GF-D8 (cell line): ENCODE measurements around the gene NUDT2.

Experiments
- DNase-seq: peaks from one replicate; lab custom pipeline; 2025; lab: John Stamatoyannopoulos, UW

The NUDT2 gene

DNA sequence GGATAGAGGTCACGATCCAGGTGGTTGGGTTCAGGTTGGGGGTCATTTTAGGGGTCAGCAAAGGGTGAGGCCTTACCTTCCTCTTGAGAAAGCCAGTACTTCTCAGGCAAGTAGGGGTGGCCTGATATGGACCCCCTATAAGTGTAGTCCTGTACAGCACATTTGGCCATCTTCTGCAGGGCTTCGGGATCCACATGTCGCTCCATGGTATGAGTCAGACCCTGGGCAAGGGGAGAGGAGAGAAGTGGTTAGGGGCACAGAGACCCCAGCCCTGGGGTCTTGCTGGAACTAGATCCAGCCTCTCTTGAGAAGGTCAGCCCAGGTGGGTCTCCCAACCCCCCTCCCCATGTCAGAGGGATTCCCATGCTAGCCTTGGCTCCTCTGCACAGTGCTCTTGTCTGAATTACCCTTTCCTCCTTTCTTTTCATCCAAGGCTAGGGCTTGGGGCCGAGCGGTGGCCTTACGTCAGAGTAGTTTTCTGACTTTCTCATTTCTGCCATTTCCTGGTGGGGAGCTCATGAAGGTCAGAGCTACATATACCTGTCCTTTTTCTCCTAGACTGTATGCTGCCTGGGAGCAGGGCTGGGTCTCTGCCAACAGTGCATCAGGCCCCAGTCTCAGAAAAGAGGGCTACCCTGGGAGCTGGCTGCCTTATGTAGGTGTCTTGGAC, 56.3 kb downstream of the NUDT2 start:
- no peak for DNase-seq

DNA sequence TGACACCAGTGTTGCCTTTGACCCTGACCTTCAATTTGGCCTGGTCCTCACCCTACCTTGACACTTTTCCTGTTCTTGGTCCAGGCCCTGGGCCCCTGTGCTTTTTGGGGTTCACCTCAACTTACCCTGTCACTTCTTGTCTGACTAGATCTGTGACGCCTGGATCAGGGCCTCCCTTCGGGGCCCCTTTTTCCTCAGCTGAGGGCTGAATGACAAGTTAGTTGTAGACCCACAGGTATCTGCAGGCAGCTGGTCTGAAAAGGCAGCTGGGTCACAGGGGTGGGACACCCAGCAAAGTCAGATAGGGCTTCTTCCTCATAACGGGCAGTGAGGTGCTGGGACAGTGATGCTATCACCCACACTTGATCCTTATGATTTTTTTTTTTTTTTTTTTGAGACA, 57.3 kb downstream of the NUDT2 start:
- no peak for DNase-seq

DNA sequence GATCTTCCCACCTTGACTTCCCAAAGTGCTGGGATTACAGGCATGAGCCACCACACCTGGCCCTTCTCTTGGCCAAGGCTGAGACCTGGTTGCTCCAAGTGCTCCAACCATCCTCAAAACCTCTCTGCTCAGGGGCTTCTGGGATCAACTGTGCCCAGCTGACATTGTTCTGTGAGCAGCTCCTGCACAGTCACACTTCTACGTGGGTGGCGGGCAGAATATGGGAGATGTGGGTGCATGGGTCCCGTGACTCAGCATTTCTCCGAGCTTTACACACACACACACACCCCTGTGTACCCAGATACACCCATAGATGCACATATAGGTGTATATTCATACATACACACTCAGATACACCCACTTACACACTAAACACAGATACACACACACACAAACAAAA, 57.9 kb downstream of the NUDT2 start:
- DNase-seq: no peak

DNA sequence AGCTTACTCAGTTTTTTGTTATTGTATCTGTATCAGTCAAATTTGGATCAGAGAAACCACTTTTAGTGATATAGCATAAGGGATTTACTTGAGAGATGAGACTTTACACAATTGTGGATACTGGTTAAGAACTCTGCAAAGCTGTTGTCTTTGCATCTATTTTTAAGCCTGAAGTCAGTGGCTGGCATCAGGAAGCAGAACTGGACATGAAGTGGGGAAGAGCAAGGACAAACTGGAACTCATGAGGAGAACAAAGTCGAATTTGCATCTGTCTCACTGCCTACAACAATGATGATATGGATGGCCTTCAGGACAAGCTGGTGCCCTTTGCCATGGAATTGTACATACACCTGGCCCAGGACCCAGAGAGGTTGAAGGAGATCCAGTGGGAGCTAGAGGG, 63.1 kb downstream of the NUDT2 start:
- no peak for DNase-seq
